ENCODE results near the gene HMCN2. TPM values are rescaled to one million over a fixed set of nuclear protein-coding genes. Genes with fewer than 3 reads are reported as not detected.

The HMCN2 gene
- total RNA-seq, 1 donor from 2014 or later = 0.15 TPM

- peaks cover 2% of the 10 kb centered on the region for H3K27me3 Mint-ChIP-seq (ENCODE audit: insufficient read depth, low read depth)
- no peak overlapping the region for H3K4me2 ChIP-seq
- no peak for DNase-seq (ENCODE audit: low spot score)
- H3K27me3 ChIP-seq = no peaks in the 10 kb centered on the region
- H3K9ac ChIP-seq = no peak overlapping the region
- no peaks in the 10 kb centered on the region for H3K79me2 ChIP-seq (ENCODE audit: low read depth)
- H2AFZ ChIP-seq (replicated peaks) = no peak overlapping the region
- H3K36me3 ChIP-seq = no peaks in the 10 kb centered on the region
- H3K4me3 ChIP-seq = no peak overlapping the region
- H3K4me1 Mint-ChIP-seq = peaks cover 26% of the 10 kb centered on the region
- H4K20me1 ChIP-seq (ENCODE audit: low read depth) = no peaks in the 10 kb centered on the region
- no peaks in the 10 kb centered on the region for H3F3A ChIP-seq (ENCODE audit: low read depth)
- no peaks in the 10 kb centered on the region for H3K9me3 ChIP-seq (ENCODE audit: low read depth)
- H3K27ac Mint-ChIP-seq = no peak overlapping the region
- H3K9me3 Mint-ChIP-seq = no peaks in the 10 kb centered on the region
- no peaks in the 10 kb centered on the region for H3K4me1 ChIP-seq
- no peak overlapping the region for H3K4me3 Mint-ChIP-seq
- peaks cover 3% of the 10 kb centered on the region for H3K36me3 Mint-ChIP-seq
- no peak for TF ChIP-seq EZH2 (IDR thresholded peaks at IDR 0.05)
- no peak for TF ChIP-seq CTCF (IDR thresholded peaks at IDR 0.05)
- no peak for TF ChIP-seq EZH2phosphoT487 (IDR thresholded peaks at IDR 0.05)
- no peak overlapping the region for H3K27ac ChIP-seq
These were observed 29.0 kb upstream of the HMCN2 start for GRCh38 chr9:130236436-130236985.

- H3K79me2 ChIP-seq (ENCODE audit: low read depth) = no peaks in the 10 kb centered on the region
- Mint-ChIP-seq H3K27me3 (ENCODE audit: insufficient read depth, low read depth) (peaks cover 5% of the 10 kb centered on the region), H3K36me3 (peaks cover 3% of the 10 kb centered on the region), H3K4me1 (peaks cover 26% of the 10 kb centered on the region), H3K9me3 (no peaks in the 10 kb centered on the region), H3K27ac (no peak overlapping the region), H3K4me3 (no peak overlapping the region)
- TF ChIP-seq EZH2phosphoT487 (IDR thresholded peaks at IDR 0.05) (no peak), CTCF (IDR thresholded peaks at IDR 0.05) (no peak), EZH2 (IDR thresholded peaks at IDR 0.05) (no peak)
- H3K27ac ChIP-seq = no peak overlapping the region
- H4K20me1 ChIP-seq (ENCODE audit: low read depth) = no peaks in the 10 kb centered on the region
- no peak for DNase-seq (ENCODE audit: low spot score)
- no peaks in the 10 kb centered on the region for H3K36me3 ChIP-seq
- H3K4me3 ChIP-seq = no peak overlapping the region
- no peaks in the 10 kb centered on the region for H3K9me3 ChIP-seq (ENCODE audit: low read depth)
- H3K27me3 ChIP-seq = no peaks in the 10 kb centered on the region
- H2AFZ ChIP-seq (replicated peaks) = no peak overlapping the region
- no peaks in the 10 kb centered on the region for H3K4me1 ChIP-seq
- no peak overlapping the region for H3K4me2 ChIP-seq
- no peak overlapping the region for H3K9ac ChIP-seq
- no peaks in the 10 kb centered on the region for H3F3A ChIP-seq (ENCODE audit: low read depth)
These were observed 28.5 kb upstream of the HMCN2 start for GRCh38 chr9:130237076-130237475.

GRCh38 chr9:130237763-130238524 is 27.6 kb upstream of the HMCN2 start:
- no peak overlapping the region for H3K4me3 Mint-ChIP-seq
- H3K27ac Mint-ChIP-seq = no peak overlapping the region
- Histone ChIP-seq H3K27ac (no peak overlapping the region), H3K4me1 (peaks cover 3% of the 10 kb centered on the region), H2AFZ (replicated peaks) (no peak overlapping the region), H3F3A (ENCODE audit: low read depth) (no peaks in the 10 kb centered on the region), H3K27me3 (no peaks in the 10 kb centered on the region), H3K79me2 (ENCODE audit: low read depth) (no peaks in the 10 kb centered on the region), H3K36me3 (no peaks in the 10 kb centered on the region), H4K20me1 (ENCODE audit: low read depth) (no peaks in the 10 kb centered on the region), H3K9me3 (ENCODE audit: low read depth) (no peaks in the 10 kb centered on the region), H3K9ac (no peak overlapping the region), H3K4me2 (no peak overlapping the region), H3K4me3 (no peak overlapping the region)
- H3K36me3 Mint-ChIP-seq = peaks cover 3% of the 10 kb centered on the region
- TF ChIP-seq CTCF (IDR thresholded peaks at IDR 0.05) (no peak), EZH2phosphoT487 (IDR thresholded peaks at IDR 0.05) (no peak), EZH2 (IDR thresholded peaks at IDR 0.05) (no peak)
- no peak for DNase-seq (ENCODE audit: low spot score)
- peaks cover 27% of the 10 kb centered on the region for H3K4me1 Mint-ChIP-seq
- peaks cover 5% of the 10 kb centered on the region for H3K27me3 Mint-ChIP-seq (ENCODE audit: insufficient read depth, low read depth)
- no peaks in the 10 kb centered on the region for H3K9me3 Mint-ChIP-seq

Data from neural progenitor cell (in vitro differentiated cells).